Measurements from ENCODE around the gene SNED1.

The SNED1 gene

DNA sequence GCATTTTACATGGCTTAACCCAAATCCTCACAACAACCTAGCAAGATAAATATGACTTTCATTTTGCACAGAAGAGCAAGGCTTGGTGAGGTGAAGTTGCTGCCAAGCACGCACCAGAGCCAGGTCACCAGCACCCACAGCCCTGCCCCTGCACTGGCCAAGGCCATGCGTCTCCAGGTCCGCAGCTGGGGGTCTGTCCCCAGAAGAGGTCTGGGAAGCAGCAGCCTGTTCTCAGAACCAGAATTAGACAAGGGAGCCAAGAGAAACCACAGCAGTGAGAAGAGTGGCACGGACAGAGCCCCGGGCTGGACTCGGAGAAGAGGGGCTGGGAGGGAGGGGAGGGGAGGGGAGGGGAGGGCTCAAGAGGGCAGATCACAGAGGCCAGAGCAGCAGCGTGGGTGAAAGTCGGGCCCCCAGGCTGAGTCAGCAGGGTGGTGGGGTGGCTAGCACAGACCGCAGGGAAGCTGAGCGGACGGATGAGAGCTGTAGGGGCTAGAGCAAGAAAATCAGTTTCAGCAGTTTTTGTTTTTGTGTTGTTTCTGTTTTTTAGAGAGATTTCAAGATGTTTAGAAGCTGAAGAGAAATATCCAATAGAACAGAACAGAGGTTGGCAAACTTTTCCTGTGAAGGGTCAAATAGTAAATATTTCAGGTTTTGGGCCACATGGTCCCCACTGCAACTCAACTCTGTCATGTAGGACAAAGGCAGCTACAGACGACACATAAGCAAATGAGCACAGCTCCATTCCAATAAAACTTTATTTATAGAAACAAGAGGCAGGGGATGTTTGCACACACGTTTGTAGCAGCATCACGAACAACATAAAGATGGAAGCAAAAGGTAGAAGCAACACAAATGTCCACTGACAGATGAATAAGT is 111.0 kb downstream of the SNED1 start:
- no peak for DNase-seq (ENCODE audit: low spot score)

- DNase-seq (ENCODE audit: low spot score): no peak
These were observed 111.7 kb downstream of the SNED1 start for GRCh38 chr2:241110089-241110606.

DNA sequence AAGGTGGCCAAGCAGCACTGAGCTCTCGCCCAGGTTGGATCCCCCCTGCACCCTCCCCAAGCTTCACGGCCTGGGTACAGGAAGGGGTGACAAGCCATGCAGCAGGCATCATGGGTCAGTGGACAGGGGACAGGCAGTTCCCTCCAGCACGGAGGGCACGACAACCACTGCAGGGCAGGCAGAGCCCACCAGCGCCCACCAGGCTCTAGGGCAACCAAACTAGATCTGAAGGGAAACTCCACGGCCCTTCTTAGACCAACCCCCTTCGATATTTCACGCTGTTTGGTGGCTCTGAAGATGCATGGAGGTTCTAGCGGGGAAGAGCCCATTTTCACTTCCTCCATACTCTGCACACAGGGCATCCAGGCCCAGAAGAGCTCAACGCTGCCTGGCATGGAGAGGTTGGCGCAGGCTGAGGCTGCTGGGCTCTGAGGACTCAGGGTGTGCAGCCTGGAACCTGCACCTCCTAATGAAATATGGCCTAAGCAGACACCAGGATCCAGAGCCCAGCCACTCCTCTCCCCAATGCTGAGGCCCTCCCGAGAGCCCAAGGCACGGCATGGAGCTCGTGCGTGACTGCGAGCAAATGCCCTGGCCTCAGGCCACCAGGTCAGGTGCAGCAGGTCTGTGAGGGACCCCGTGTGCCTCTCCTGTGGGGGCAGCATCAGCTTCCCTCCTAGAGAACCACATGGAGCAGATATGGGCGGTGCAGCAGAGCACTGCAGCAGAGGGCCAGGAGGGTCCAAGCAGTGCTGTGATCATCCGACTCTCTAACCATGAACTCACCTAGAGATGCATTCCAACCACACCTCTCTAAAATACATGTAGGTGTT is 112.4 kb downstream of the SNED1 start:
- DNase-seq (ENCODE audit: low spot score): no peak

GRCh38 chr2:241111440-241111805 is 113.0 kb downstream of the SNED1 start:
- DNase-seq (ENCODE audit: low spot score): no peak

GRCh38 chr2:241112046-241112445 is 113.6 kb downstream of the SNED1 start:
- no peak for DNase-seq (ENCODE audit: low spot score)

- no peak for DNase-seq (ENCODE audit: low spot score)
These were observed 114.2 kb downstream of the SNED1 start for GRCh38 chr2:241112592-241112991.

DNA sequence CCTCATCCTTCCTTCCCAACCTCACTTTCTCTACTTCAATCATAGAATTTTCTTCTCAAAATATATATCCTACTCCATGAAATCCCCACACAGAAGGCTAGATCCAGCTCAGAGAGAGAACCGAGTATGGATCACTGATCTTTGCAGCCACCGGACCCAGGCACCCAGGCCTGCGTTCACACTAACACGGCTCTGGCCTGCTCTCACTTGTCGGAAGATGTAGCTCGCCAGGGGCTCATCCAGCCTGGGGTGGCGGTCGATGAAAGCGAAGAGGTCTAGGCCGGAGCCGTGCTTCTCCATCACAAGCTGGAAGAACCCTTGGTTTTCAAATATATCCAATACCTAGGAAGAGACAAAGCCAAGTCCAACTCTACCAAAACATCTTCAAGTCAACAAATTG is 116.4 kb downstream of the SNED1 start:
- no peak for DNase-seq (ENCODE audit: low spot score)

DNA sequence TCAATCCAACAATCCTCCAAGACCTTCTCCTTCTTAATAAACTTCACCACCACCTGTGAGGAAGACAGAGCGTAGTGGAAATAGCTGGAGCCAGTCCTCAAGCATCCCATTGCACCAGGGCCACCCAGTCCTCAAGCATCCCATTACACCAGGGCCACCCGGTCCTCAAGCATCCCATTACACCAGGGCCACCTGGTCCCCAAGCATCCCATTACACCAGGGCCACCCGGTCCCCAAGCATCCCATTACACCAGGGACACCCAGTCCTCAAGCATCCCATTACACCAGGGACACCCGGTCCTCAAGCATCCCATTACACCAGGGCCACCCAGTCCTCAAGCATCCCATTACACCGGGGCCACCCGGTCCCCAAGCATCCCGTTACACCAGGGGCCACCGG is 116.9 kb downstream of the SNED1 start:
- no peak for DNase-seq (ENCODE audit: low spot score)

DNA sequence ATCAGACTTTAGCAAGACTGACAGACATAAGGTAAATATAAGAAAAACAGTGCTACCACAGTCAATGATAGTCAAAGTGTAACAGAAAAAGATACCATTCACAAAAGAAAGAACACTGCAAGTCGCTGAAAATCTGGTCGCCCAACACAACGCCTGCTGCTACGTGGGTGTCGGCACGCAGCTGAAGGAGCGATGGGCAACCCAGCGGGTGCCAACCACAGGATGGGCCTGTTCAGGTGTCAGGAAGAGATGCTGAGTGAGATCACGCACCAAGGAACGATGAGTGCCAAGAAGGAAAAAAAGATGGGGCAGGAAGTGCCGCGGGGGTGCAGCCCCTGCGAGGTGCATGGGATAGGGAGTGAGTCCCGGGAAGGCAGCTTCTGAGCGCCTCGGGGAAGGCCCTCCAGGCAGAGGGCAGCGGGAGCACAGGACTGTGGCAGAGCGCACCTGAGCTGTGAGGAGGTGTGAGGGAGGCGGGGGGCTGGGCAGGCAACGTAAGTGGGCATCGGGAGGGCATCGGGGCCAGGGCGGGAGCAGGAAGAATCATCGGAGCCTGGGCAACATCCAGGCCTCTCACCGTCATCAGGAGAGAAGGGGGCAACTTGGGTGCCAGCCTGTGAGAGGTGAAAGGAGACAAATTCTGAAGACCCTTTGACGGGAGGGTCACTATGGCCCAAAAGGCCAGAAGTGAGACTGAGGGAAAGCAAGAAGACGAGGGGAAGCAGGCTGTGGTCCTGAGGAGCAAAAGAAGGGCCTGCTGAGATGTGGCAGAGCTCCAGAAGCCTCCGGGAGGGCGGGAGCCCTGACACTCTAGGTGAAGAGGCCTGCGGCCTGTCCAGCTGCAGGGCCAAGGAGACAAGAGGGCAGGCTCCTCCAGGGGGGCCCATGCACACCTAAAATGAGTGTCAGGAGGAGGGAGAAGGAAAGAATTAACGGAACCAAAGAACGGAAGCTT is 118.5 kb downstream of the SNED1 start:
- DNase-seq (ENCODE audit: low spot score): no peak

GRCh38 chr2:241118737-241119505 is 120.5 kb downstream of the SNED1 start:
- DNase-seq (ENCODE audit: low spot score): no peak

DNA sequence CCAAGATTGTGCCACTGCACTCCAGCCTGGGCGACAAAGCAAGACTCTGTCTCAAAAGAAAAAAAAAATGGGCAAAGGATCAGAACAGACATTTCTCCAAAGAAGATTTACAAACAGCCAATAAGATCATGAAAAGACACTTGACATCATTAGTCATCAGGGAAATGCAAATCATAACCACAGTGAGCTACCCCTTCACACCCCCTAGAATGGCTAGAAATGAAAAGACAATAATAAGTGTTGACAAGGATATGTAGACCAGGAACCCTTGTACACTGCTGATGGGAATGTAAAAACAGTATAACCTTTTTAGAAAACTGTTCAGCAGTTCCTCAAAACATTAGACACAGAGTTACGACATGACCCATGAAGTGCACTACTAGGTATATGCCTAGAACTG is 122.0 kb downstream of the SNED1 start:
- no peak for DNase-seq (ENCODE audit: low spot score)

DNA sequence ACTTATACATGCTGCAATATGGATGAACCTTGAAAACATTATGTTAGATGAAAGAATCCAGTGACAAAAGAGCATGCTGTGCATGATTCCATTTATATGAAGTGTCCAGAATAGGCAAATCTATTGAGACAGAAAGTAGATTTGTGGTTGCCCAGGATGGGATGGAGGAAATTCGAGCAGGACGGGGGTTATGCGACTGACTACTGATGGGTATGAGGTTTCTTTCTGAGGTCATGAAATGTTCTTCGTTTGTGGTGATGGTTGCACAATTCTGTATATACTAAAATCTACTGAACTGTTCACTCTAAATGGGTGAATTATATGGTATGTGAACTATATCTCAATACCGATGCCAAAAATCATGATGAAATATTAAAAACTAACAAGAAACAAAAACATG is 122.6 kb downstream of the SNED1 start:
- no peak for DNase-seq (ENCODE audit: low spot score)

DNA sequence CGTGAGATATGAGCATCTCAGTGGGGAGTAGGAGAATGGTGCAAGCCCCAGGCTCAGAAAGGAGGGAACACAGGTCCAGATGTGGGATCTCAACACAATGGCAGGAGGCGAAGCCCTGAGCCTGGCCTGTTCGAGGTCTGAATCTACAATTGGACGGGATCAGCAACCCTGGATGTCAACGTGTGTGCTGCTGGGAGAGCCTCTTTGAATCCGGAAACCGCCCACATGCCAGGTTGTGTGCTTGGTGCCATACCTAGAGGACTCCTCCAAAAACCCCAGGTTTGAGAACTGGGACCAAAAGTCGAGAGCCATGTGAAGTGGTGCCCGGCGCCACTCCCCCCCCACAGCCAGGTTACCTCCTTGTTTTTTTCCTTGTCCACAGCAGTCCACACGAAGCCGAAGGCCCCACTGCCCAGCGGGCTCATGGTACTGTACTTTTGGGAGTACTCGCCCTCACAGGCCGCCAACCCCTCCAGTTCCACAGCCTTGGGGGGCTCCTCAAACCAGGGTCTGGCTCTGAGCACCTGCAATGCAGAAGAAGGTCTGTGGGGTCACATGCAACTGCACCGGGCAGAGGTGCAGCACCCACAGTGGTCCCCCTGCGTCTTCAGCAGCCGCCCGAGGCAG is 124.1 kb downstream of the SNED1 start:
- DNase-seq (ENCODE audit: low spot score): no peak

GRCh38 chr2:241123816-241124536 is 125.6 kb downstream of the SNED1 start:
- no peak for DNase-seq (ENCODE audit: low spot score)

- DNase-seq (ENCODE audit: low spot score): no peak
These were observed 127.2 kb downstream of the SNED1 start for GRCh38 chr2:241125626-241126025.

DNA sequence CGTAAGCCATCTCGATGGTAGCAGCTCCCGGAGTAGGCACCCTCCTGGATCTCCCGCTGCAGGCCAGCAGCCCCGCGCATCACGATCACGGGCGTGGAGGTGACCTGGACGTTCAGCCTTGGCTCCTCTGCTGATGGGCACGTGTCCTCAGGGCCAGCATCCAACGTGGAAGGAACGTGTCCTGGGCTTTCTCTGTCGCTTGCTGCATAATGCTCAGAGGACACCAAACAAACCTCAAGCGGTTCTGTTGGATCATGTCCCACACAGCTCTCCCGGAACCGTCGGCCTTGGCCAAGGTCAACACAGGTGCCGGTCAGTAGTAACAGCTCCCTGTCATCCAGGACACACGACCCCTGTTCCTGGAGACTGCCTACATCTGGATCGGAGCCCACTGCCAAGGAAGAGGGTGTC is 127.8 kb downstream of the SNED1 start:
- DNase-seq (ENCODE audit: low spot score): no peak

GRCh38 chr2:241126771-241127202 is 128.4 kb downstream of the SNED1 start:
- DNase-seq (ENCODE audit: low spot score): no peak

DNA sequence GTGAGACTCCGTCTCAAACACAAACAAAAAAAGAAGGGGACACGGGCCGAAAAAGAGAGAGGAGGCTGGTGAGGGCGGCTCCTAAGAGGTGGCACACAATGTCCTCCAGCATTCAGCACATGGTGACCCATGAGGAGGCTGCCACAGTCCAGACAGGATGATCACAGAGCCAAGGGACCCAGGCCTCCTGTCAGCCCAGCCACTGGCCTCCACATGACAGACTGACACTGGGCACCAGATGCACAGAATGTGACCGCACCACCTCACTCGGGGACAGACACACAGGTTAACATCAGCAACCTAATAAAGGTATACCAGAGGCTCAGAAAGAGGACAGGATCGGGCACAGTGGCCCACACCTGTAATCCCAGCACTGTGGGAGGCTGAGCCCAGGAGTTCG is 129.8 kb downstream of the SNED1 start:
- no peak for DNase-seq (ENCODE audit: low spot score)

- DNase-seq (ENCODE audit: low spot score): no peak
These were observed 130.9 kb downstream of the SNED1 start for GRCh38 chr2:241129086-241129871.

Measured in kidney capillary endothelial cell (primary cell).